GM13977 (cell line): ENCODE data around the gene MTHFD2L.
A peak's percentile ranks its signal among the peaks of the same experiment; 100 is the strongest.

Experiments
- DNase-seq: peaks from one replicate; pipeline ENCODE4 v3.0.0; 2012; ENCODE audit warnings: low spot score
- in situ Hi-C: fragments of 300-500 bp; cut with MboI; formaldehyde crosslinking; loops from one replicate; pipeline ENCODE4 v1.12.0; 2022; ENCODE audit warnings: low sequenced_read_pairs, low pct_unique_long_range_greater_than_20kb, mixed read lengths, inconsistent platforms; ENCODE audit not compliant: unreplicated experiment
- TF ChIP-seq, protein P1 (sequence below): IDR thresholded peaks from 2 replicates; pipeline ENCODE4 v1.5.1; 2012; ENCODE audit warnings: mild to moderate bottlenecking, control low read depth; ENCODE audit not compliant: insufficient read depth; ENCODE audit errors: extremely low read depth, missing control alignments

MTHFD2L gene

DNA sequence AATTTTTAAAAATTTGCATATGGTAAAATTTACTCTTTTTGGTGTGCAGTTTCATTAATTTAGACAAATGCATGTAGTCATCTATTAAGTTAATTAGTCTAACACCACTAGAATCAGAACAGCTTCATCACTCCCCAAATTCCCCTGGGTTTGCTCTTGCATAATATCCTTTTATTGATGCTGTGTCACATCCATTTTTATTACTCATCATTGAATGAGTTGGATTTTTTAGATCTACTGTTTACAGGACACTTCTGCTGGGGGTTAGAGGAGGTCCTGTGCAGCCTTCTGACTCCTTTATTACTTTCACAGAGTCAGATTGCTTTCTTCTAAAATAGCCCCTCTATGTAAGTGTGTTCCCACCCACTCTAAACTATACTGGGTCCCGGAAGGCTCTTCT lies 65.9 kb downstream of the MTHFD2L start:
- TF ChIP-seq, protein P1, sequence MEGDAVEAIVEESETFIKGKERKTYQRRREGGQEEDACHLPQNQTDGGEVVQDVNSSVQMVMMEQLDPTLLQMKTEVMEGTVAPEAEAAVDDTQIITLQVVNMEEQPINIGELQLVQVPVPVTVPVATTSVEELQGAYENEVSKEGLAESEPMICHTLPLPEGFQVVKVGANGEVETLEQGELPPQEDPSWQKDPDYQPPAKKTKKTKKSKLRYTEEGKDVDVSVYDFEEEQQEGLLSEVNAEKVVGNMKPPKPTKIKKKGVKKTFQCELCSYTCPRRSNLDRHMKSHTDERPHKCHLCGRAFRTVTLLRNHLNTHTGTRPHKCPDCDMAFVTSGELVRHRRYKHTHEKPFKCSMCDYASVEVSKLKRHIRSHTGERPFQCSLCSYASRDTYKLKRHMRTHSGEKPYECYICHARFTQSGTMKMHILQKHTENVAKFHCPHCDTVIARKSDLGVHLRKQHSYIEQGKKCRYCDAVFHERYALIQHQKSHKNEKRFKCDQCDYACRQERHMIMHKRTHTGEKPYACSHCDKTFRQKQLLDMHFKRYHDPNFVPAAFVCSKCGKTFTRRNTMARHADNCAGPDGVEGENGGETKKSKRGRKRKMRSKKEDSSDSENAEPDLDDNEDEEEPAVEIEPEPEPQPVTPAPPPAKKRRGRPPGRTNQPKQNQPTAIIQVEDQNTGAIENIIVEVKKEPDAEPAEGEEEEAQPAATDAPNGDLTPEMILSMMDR, result no peak
- no peak for DNase-seq
- in situ Hi-C loops, result no loop called here

GRCh38 chr4:74228691-74229640 lies 71.0 kb downstream of the MTHFD2L start:
- TF ChIP-seq, protein P1, result peak; percentile 80
- in situ Hi-C loops, result no loop called here
- peak; percentile 28 for DNase-seq

- DNase-seq, result no peak
- TF ChIP-seq, protein P1, result no peak
- in situ Hi-C loops, result no loop called here
Observed at GRCh38 chr4:74230902-74231499, 73.1 kb downstream of the MTHFD2L start.

GRCh38 chr4:74235135-74235534 lies 77.2 kb downstream of the MTHFD2L start:
- TF ChIP-seq, protein P1, result no peak
- DNase-seq, result no peak
- in situ Hi-C loops, result no loop called here

DNA sequence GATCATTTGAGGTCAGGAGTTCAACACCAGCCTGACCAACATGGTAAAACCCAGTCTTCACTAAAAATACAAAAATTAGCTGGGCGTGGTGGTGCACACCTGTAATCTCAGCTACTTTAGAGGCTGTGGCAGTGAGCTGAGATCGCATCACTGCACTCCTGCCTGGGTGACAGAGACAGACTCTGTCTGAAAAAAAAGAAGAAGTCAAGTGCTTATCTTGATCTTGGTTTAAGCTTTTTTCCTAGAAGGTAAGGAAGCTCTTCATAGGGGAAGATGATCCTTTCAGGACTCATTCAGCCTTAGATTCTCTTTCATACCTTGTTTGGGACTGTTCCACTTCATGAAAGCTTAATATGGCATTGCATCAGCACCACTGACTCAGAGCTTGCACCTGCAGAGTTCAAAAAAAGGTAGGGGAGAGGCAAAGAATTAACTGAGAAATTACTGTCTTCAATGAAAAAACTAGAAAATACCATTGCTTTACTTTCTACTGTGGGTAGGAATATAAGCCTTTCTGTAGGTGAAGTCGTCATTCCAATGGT lies 79.6 kb downstream of the MTHFD2L start:
- in situ Hi-C loops, result no loop called here
- TF ChIP-seq, protein P1, result no peak
- DNase-seq, result no peak

DNA sequence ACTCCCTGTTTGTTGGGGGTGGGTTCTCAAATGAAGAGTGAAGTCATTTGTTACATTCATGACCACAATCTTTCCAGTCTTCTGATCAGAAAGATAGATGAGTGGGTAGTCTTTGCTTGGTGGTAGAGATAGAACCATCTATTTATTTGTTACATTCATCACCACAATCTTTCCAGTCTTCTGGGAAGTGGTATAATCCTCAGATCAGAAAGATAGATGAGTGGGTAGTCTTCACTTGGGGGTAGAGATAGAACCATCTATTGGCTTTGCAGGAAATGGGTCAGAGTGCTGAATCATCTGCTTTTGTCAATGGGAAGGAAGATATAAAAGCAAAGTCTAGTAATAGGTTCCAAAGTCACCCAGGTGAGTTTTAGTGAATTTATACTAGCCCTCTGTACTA lies 86.1 kb downstream of the MTHFD2L start:
- in situ Hi-C loops, result no loop called here
- TF ChIP-seq, protein P1, result no peak
- no peak for DNase-seq
